Measurements from ENCODE around the gene PAPOLB. TPM values are rescaled to one million over a fixed set of nuclear protein-coding genes. Genes with fewer than 3 reads are reported as not detected.

Gene PAPOLB
- polyA plus RNA-seq, 4 donors = 0.08 to 0.13 (median 0.12) TPM

GRCh38 chr7:4825081-4825480 is 36.7 kb downstream of the PAPOLB start:
- no peak for DNase-seq (ENCODE audit: low read depth in 4 of 4, low spot score in 2 of 4)

GRCh38 chr7:4824120-4824775 is 37.6 kb downstream of the PAPOLB start:
- DNase-seq (ENCODE audit: low read depth in 4 of 4, low spot score in 2 of 4) = no peak

DNA sequence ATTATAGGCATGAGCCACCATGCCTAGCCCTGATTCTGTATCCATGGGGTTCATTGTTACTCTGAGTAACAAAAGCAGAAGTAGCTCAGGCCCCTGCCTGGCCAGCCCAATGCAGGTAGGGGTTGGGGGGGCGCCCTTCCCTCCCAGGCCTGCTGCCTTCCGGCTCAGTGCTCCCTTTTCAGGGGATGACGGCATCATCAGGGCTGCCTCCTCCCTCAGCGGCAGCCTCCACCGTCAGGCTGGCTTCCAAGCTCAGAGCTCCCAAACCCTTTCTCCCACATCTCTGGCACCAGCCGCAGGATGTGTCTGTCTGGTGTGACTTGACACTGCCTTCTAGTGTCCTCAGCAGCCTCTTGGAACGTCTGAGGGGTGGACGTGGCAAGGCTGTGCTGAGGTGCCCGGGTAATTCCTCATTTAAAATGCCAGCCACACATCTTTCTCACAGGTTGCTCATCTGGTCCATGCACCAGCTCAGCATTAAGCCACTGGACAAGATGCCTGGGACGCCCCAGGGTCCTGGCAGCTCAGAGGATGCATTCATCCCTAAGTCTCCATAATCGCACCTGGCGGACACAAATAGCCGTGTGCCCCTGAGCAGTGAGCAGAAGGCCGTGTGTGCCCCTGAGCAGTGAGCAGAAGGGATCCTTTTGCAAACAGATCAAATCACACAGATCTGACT is 38.2 kb downstream of the PAPOLB start:
- DNase-seq (ENCODE audit: low read depth in 4 of 4, low spot score in 2 of 4) = no peak

GRCh38 chr7:4822677-4823076 is 39.2 kb downstream of the PAPOLB start:
- no peak for DNase-seq (ENCODE audit: low read depth in 4 of 4, low spot score in 2 of 4)

DNA sequence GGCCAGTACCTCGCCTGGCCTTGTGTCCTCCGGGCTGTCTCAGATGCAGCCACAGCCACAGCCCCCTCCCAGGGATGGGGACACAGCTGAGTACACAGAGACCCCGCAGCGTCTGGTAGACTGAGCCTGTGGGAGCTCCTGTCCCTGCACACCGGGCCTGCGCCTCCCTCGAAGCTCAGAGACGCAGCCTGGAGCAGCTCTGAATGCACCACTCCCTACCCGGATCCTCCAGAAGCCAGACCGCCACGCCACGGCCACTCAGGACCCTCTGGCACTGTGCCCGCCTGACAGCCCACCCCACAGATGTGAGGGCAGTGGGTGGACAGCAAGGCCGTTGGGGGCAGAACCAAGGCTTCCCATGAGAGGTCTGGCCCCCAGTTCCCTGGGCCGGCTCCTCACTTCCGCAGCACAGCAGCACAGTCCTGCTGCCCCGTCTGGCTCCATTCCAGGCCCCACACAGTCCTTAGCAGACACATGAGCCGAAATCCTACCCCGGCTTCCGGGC is 40.8 kb downstream of the PAPOLB start:
- no peak for DNase-seq (ENCODE audit: low read depth in 4 of 4, low spot score in 2 of 4)

DNA sequence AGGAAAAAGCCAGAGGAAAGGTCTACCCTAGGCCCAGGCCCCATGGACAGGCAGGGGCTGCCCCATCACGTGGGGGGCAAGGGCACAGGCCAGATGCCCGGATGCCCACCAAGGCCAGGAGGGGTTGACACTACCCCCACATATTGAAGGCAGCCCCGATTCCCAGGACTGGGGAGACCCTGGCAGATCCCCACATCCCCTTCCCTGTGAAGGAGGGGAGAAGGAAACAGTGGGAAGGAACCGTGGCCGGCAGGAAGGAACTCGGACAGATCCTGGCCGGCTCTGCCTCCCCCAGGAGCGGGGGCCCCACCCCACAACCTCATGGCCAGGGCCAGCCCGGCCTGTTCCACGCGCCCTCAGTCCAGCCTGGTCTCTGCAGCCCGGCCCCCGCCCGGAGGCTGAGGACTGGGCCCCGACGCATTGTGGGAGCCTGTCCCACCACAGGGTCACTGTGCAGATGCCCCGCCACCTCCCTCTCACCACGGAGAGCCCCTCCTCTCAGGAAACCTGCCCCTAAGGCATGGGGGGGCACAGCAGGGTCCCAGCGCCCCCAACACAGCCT is 41.3 kb downstream of the PAPOLB start:
- DNase-seq (ENCODE audit: low read depth in 4 of 4, low spot score in 2 of 4) = no peak

- no peak for DNase-seq (ENCODE audit: low read depth in 4 of 4, low spot score in 2 of 4)
Observed at GRCh38 chr7:4819560-4820404, 42.0 kb downstream of the PAPOLB start.

DNA sequence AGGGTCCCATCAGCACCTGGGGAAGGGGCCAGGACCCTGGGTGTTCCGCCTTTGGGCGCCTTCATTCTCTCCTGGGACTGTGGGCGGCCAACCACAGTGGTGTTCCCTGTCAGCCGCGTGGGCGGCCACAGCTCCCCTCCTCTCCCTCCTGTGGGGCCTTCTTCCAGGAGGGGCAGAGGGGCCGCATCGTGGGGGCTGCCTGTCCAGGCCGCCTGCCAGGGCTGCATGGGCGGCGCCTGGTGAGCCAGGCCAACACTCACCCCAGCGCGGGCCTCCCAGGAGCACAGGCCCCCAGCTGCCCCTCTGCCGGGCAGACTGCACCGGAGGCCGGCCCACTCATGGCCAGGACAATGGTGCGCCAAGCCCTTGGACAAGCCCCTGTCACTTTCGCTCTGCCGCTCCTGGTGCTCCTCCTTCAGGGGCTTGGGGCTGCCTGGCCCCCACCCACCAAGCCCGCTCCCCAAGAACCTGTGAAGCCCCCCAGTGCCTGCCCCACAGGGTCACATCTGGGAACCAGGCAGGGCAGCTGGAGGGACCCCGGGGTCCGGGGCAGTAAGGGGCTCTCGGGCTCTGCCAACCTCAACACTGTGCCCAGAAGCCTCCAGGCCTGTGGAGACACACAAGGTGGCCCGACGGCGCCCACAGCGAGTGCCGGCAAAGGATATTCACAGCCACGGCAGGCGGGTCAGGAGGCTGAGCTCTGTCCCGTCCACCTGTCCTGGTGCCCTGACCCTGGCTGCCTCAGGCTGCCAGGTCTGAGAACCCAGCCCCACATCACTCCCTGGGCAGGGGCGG is 43.6 kb downstream of the PAPOLB start:
- DNase-seq (ENCODE audit: low read depth in 4 of 4, low spot score in 2 of 4) = no peak

DNA sequence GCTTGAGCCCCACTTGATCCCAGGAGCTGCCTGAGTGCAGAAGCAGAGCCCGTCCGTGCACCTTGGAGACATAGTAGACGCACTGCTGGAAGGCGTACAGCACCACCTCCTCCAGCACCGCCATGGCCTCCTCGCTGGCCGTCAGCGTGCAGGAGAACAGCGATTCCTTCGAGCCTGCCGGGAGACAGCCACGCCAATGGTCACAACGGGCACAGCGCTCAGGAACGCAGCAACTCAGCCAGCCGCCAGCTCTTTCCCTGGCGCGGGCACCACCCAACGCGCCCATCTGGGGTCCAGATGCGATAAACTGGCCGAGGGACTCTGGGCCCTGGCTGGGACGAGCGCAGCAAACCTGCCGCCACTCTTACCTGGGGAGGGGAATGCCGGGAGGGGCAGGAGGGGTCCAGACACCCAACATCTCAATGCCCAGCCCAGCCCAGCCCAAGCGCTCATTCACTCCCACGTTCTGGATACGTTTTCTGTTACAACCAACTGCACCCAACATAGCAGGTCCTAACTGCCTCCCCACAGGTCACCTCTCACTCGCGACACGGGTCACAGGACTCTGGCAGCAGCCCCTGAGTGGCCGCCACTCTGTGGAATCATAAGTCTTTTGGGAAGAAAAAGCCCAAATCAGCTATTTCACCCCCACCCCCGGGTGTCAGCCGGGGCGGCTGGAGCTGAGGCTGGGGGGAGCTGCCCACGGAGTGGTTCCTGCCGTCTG is 44.5 kb downstream of the PAPOLB start:
- DNase-seq (ENCODE audit: low read depth in 4 of 4, low spot score in 2 of 4) = no peak

DNA sequence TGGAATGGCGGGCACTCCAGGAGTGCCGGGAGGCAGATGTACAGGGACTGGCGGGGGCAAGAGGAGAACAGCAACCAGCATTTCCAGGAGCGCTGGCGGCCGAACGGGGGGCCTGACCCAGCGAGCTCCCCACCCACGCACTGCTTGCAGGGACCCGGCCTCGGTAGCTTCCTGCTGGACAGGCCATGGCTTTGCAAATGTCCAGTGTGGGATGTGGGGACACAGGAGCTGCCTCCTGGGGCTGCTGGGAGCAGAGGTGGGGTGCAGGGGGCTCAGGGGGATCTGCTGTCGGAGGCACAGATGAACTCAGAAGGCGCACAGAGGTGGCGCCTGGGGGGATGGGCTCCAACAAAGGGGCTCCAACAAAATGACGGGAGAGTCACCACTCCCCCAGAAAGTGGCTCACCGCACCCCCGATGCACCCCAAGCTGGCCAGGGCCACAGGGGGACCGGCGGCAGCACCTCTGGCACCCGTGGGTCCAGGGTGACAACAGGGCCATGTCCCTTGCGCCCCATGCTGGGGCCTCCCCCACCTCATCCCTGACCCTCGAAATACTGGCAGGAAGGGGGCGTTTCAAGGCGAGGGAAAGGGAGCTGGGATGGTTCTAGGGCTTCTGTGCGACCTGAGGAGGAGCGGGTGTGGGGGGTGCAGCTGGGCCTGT is 45.3 kb downstream of the PAPOLB start:
- no peak for DNase-seq (ENCODE audit: low read depth in 4 of 4, low spot score in 2 of 4)

- DNase-seq (ENCODE audit: low read depth in 4 of 4, low spot score in 2 of 4) = no peak
Observed at GRCh38 chr7:4815609-4816418, 46.0 kb downstream of the PAPOLB start.

DNA sequence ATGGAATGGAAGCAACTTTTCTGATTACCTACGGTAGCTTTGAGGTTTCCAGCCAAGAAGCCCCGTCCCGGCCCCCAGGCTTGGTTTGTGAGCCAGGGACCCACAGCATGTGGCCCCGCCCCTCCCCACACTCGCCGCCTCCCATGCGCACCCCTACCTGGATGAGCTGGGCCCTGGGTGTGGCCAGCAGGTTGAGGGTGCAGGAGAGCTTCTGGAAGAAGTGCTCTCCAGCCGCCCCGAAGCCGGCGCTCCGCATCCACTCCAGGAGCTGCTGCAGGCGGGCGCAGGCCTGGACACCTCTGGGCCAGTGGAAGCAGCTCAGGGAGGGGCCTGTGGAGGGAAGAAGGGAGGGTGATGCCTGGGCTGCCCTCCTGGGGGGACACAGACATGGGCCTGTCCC is 46.7 kb downstream of the PAPOLB start:
- no peak for DNase-seq (ENCODE audit: low read depth in 4 of 4, low spot score in 2 of 4)

- no peak for DNase-seq (ENCODE audit: low read depth in 4 of 4, low spot score in 2 of 4)
Observed at GRCh38 chr7:4814433-4814832, 47.4 kb downstream of the PAPOLB start.

- DNase-seq (ENCODE audit: low read depth in 4 of 4, low spot score in 2 of 4) = no peak
Observed at GRCh38 chr7:4809666-4810065, 52.2 kb downstream of the PAPOLB start.

GRCh38 chr7:4809091-4809591 is 52.7 kb downstream of the PAPOLB start:
- DNase-seq (ENCODE audit: low read depth in 4 of 4, low spot score in 2 of 4) = no peak

- DNase-seq (ENCODE audit: low read depth in 4 of 4, low spot score in 2 of 4) = no peak
Observed at GRCh38 chr7:4808565-4808964, 53.3 kb downstream of the PAPOLB start.

DNA sequence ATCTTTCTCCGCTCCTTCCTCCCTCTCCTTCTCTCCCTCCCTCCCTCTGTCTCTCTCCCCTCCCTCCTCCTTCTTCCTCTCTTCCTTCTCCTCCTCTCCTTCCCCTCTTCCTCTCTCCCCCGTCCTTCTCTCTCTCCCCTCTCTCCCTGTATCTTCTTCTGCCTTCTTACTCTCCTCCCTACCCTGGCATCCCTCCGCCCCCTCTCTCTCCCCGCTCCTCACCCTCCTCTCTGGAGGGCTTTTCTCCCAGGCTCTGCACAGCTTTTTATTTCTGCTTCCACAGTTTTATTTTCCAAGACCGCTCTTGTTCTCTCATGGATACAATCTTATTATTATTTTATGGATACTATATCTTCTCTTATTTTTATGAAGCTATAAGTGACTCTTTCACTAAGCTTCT is 53.8 kb downstream of the PAPOLB start:
- DNase-seq (ENCODE audit: low read depth in 4 of 4, low spot score in 2 of 4) = no peak
